Measurements from ENCODE around the gene RHEB. TPM values are rescaled to one million over a fixed set of nuclear protein-coding genes. Genes with fewer than 3 reads are reported as not detected.

Gene RHEB, protein sequence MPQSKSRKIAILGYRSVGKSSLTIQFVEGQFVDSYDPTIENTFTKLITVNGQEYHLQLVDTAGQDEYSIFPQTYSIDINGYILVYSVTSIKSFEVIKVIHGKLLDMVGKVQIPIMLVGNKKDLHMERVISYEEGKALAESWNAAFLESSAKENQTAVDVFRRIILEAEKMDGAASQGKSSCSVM
- total RNA-seq (2014; rRNA removed; shearing (Covaris generic); ENCODE audit: low replicate concordance) = 84.5 and 139 TPM in 2 replicates

DNA sequence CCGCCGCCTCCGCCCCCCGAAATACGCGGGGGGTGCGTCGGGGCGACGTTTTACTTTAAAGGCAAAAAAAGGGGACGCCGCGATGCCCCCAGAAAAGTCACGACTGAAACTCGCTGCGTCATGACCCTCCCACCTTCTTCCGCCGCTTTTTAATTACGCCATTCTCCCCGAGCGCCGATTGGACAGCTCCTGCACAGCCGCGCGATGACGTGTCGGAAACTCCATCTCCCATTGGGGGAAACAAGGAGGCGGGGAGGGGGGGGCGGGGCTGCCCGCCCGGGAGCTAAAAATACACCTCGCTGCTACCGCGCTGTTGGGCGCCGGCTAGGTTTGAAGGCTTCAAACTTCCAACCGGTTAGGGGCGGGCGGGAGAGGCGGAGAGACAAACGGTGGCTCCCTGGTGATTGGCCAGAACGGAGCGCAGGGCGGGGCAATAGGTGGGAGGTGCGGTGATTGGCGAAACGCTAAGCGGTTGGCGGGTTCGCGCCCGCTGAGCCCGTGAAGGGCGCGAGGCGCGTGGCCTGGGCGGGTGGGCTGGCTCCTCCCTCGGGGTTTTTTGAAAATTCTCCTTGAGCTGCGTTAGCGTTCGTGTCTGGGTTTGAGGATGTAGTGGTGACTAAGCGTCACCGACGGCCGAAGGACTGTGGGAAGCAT is at the start of gene RHEB:
Gene RHEB (minus strand): TSS at position 131 of the 654 bp plus-strand sequence. CDS start 384 bp downstream, outside the sequence.
- Histone ChIP-seq H3K9me3 (no peaks in the 10 kb centered on the region), H3K36me3 (no peaks in the 10 kb centered on the region), H3K4me3 (peak within 1 kb of the TSS; percentile 73), H3K27me3 (no peaks in the 10 kb centered on the region)
- DNase-seq = peak; percentile 95

DNA sequence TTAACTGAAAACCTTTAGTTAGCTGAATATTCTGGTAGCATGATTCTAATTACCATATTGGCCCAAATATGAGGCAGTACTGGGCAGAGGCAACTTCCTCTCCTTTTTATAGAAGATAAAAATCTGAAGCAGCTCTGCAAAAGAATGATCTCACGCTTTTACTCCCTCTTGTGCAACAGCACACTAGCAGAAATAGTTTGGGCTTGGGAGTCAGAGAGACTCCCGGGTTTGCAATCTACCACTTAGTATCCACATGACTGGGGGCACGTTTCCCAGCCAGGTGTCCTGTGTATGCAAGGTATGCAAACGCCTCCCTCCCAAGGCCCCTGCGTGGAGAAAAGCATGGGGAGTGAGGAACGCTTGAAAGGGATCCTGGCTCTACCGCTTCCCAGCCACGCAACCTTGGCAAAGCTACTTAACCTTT is 47.2 kb upstream of the RHEB start:
- no peaks in the 10 kb centered on the region for H3K27me3 ChIP-seq
- no peak overlapping the region for H3K4me3 ChIP-seq
- no peak for DNase-seq
- no peaks in the 10 kb centered on the region for H3K9me3 ChIP-seq
- H3K36me3 ChIP-seq = no peaks in the 10 kb centered on the region; the same call in 1 of the 2 replicates

DNA sequence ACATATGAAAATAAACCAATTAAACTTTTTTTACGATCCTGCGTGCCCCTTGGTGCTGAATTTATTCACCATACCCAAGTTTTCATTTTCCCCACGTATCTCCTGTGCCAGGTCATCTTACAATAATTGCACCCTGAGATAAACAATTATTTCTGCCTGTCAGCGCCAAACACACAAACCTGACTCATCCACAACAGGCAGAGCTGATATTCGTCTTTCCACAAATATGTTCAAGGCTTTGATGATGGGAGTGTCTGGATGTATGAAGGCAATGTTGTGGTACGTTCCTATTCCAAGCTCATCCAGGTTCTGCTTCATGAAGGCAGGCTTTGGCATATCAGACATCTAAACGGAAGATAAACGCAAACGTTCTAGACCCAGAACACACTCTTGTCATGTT is 45.8 kb upstream of the RHEB start:
- no peaks in the 10 kb centered on the region; the same call in 1 of the 2 replicates for H3K36me3 ChIP-seq
- no peaks in the 10 kb centered on the region for H3K27me3 ChIP-seq
- no peak overlapping the region for H3K4me3 ChIP-seq
- peak; percentile 51 for DNase-seq
- H3K9me3 ChIP-seq = no peaks in the 10 kb centered on the region

DNA sequence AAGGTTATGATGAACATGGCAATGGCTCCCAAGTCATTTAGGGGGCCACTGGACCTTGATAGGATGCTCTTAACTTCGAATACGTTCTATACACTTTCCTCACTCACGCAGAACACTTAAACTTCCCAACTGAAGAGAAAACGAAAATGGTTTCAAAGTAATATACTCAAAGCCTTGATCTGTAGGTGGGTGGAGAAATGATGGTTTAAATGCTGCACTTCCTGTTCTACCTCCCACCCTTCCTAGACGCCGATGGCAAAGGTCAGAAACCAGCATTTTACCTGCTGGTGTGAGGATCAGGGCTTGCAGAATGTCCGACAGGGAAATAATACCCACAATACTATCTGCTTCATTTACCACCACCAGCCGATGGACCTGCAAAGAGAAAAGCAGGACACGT is 40.5 kb upstream of the RHEB start:
- H3K9me3 ChIP-seq = no peaks in the 10 kb centered on the region
- no peak overlapping the region for H3K4me3 ChIP-seq
- no peaks in the 10 kb centered on the region for H3K27me3 ChIP-seq
- no peak for DNase-seq
- H3K36me3 ChIP-seq = no peaks in the 10 kb centered on the region; the same call in 1 of the 2 replicates

DNA sequence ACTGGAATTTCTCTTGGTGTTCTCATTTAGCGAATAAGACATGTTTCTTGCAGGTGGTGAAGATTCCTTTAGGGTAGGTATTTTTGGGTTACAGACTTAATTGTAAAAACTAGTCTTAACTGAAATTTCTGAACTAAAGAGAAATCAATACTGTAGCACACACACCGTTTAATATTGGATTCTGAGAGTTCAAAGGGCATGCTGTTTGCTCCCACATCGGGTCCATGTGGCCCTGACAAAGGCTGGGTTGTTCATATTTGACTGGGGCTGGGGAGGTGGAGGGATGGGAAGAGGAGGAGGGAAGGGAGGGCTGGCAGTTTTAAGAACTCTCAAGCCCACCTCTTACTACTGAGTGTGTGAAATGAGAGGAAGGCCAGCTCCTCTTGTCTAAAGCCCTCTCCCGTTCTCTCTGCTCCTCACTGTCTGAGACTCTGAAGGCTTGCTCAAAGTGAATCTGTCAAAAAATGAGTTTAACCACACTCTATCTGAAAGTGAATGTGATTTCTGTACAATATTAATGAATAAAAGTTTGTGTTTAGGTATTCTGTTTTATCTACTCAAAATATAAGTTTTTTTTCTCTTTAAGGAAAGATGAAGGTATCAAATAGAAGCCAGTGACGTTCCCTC is 40.0 kb upstream of the RHEB start:
- no peak overlapping the region for H3K4me3 ChIP-seq
- DNase-seq = no peak
- H3K36me3 ChIP-seq = no peaks in the 10 kb centered on the region; the same call in 1 of the 2 replicates
- H3K27me3 ChIP-seq = no peaks in the 10 kb centered on the region
- no peaks in the 10 kb centered on the region for H3K9me3 ChIP-seq

DNA sequence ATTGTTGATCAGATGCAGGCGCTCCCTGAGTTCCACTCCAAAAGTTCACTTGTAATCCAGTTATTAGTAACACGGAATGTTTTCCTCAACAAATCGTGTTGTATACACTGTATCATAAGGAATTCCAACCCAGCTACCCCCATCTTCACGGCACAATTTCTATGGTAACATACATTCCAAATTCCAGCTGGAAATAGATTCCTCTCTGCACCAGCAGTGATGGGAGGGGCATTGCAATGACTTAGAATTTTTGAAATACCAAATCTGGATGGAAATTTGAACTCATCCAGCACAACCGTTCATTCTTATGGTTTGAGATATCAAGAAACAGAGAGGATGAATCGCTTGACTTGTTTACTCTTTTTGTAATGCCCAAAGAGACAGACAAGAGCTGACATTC is 38.9 kb upstream of the RHEB start:
- no peaks in the 10 kb centered on the region for H3K9me3 ChIP-seq
- no peaks in the 10 kb centered on the region; the same call in 1 of the 2 replicates for H3K36me3 ChIP-seq
- no peak overlapping the region for H3K4me3 ChIP-seq
- no peak for DNase-seq
- no peaks in the 10 kb centered on the region for H3K27me3 ChIP-seq

DNA sequence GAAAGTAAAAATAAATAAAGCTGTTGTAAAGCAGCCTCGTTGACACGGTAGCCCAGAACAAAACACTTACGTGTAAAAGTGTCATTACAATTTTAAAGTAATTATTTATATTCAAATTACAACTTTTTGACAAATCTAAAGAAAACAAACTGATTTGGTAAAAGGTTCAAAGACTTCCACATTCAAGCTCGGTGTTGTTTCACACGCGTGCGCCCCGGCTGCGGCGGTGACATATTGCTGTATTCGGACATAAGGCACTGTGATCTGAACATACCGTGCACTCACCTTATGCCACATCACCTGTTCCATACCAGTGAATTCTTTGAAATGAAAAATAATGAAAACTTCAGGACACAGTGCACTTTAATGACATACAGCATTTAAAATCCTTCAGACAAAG is 36.9 kb upstream of the RHEB start:
- DNase-seq = no peak
- Histone ChIP-seq H3K27me3 (no peaks in the 10 kb centered on the region), H3K36me3 (no peaks in the 10 kb centered on the region), H3K9me3 (no peaks in the 10 kb centered on the region), H3K4me3 (no peak overlapping the region)

DNA sequence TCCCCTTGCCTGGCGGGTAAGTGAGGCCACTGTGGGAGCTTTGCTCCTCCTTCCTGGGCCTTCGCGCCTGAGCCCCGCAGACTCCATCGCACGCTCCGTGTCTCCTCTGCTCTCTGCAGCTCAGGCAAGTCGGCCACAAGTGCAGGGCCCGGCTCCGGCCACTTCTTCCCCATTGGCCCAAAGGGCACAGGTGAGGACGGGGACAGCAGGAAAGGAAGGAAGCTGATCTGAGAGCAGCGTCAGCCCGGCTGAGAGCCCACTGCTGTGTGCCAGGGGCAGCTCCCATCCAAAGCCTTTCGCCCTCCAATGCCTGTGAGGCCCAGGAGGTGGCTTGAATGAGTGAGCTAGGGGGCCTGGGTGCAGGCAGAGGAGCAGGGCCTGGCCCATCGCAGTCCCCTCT is 33.7 kb upstream of the RHEB start:
- no peaks in the 10 kb centered on the region for H3K9me3 ChIP-seq
- no peaks in the 10 kb centered on the region for H3K36me3 ChIP-seq
- no peaks in the 10 kb centered on the region for H3K27me3 ChIP-seq
- DNase-seq = no peak
- no peak overlapping the region for H3K4me3 ChIP-seq

DNA sequence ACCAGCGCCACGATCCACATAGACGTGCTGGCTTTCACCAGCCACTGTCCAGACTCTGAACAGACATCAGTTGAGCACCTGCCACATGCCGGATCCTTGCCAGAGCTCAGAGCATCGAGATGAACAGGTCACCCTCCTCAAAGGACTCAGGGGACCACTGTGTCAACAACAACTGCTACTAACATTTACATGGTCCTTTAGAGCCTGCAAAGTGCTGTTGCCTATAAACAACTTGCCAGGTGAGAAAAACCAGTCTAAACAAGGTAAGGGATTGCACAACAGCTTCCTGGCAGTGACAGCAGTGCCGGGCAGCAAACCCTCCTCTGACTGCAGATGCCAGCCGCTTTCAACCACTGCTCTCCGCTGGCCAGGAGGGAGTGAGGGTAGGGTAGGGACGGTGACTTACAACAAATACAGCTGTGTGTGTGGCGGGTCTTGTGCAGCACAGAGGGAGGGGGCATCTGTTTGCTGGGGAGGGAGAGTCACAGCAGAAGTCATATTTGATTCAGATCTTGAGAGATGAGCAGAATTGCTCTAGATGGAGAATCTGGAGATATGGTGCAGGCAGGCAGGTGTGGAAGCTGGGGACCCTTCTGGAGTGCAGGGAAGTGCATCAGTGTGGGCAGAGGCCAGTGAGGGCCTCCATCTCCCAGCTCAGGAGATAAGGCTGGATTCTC is 32.8 kb upstream of the RHEB start:
- Histone ChIP-seq H3K36me3 (no peaks in the 10 kb centered on the region), H3K4me3 (no peak overlapping the region), H3K9me3 (no peaks in the 10 kb centered on the region), H3K27me3 (no peaks in the 10 kb centered on the region)
- DNase-seq = no peak

DNA sequence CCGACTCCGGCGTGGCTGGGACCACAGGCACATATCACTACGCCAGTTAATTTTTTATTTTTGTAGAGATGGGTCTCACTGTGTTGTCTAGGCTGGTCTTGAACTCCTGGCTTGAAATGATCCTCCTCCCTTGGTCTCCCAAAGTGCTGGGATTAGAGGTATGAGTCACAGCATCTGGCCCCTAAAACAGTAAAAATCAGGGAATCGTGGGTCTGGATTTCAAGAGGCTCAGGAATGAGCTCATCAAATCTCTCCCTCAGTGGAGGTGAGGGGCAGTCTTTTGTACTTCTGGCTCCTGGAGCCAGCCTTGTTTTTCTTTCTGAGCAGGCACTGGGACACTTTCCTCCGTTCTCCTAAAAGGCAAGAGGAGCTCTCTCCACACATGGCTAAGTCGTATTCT is 32.1 kb upstream of the RHEB start:
- H3K27me3 ChIP-seq = no peaks in the 10 kb centered on the region
- no peaks in the 10 kb centered on the region for H3K9me3 ChIP-seq
- H3K36me3 ChIP-seq = no peaks in the 10 kb centered on the region
- H3K4me3 ChIP-seq = no peak overlapping the region
- no peak for DNase-seq

DNA sequence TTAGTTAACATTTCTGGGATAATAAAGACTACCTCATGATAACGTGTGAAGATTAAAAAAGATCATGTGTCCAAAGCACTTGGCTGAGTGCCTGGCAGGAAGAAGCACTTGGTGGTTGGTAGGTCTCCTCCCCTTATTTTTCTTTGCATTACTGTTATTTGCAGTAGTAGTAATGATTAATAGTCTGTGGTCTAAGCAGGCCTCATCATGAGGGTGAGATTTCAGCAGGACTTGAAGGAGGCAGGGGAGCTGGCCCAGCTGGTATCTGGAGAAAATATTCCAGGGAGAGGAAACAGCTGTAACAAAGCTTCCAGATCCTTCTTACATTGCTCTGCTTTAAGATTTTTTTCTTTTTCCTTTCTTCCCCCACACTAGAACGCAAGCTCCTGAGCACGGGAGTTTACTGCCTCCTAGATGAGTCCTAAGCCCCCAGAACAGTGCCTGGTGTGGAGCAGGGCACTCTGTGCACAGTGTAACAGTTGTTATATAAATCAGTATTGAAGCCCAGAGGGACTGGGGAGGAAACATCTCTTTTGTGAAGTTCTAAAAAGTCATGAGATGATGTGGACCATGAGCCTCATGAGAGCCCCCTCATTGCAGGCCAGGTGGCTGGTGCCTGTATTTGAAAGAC is 31.1 kb upstream of the RHEB start:
- DNase-seq = no peak
- H3K27me3 ChIP-seq = no peaks in the 10 kb centered on the region
- no peaks in the 10 kb centered on the region for H3K9me3 ChIP-seq
- no peak overlapping the region for H3K4me3 ChIP-seq
- H3K36me3 ChIP-seq = no peaks in the 10 kb centered on the region

DNA sequence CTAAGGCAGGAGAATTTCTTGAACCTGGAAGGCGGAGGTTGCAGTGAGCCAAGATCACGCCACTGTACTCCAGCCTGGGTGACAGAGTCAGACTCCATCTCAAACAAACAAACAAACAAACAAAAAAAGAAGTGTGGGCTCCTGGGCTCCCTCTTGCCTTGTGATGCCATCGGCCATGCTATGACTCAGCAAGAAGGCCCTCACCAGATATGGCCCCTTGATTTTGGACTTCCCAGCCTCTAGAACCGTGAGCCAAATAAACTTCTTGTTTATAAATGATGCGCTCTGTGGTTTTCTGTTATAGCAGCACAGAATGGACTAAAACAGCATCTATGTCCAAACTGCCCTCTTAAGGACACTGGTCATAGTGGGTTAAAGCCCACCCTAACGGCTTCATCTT is 29.9 kb upstream of the RHEB start:
- DNase-seq = no peak
- H3K4me3 ChIP-seq = no peak overlapping the region
- H3K36me3 ChIP-seq = no peaks in the 10 kb centered on the region
- H3K9me3 ChIP-seq = no peaks in the 10 kb centered on the region
- H3K27me3 ChIP-seq = no peaks in the 10 kb centered on the region

DNA sequence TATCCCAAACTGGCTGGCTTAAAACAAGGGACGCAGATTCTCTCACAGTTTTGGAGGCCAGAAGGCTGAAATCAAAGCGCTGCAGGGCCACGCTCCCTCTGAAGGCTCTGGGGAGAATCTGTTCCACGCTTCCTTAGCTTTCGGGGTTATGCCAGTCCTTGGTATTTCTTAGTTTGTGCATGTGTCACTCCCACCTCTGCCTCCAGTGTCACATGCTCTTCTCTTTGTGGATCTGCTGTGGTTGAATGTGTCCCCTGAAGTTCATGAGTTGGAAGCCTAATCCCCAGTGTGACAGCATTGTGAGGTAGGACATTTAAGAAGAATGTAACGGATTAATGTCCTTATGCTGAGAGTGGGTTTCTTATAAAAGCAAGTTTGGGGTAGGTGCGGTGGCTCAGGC is 29.4 kb upstream of the RHEB start:
- Histone ChIP-seq H3K36me3 (no peaks in the 10 kb centered on the region), H3K4me3 (no peak overlapping the region), H3K27me3 (no peaks in the 10 kb centered on the region), H3K9me3 (no peaks in the 10 kb centered on the region)
- no peak for DNase-seq

DNA sequence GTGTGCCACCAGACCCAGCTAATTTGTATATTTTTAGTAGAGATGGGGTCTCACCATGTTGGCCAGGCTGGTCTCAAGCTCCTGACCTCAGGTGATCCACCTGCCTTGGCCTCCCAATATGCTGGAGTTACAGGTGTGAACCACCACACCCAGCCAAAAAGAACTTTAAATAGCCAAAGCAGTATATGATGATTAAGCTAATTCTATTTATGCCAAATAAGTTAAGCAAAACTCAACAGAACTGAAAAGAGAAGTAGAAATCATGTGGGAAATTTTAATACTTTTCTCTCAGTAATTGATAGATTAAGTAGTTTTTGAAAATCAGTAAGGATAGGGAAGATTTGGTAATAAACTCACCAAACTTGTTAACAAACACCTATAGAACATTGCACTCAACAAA is 24.5 kb upstream of the RHEB start:
- DNase-seq = no peak
- Histone ChIP-seq H3K27me3 (no peaks in the 10 kb centered on the region), H3K36me3 (no peaks in the 10 kb centered on the region), H3K4me3 (no peak overlapping the region), H3K9me3 (no peaks in the 10 kb centered on the region)

DNA sequence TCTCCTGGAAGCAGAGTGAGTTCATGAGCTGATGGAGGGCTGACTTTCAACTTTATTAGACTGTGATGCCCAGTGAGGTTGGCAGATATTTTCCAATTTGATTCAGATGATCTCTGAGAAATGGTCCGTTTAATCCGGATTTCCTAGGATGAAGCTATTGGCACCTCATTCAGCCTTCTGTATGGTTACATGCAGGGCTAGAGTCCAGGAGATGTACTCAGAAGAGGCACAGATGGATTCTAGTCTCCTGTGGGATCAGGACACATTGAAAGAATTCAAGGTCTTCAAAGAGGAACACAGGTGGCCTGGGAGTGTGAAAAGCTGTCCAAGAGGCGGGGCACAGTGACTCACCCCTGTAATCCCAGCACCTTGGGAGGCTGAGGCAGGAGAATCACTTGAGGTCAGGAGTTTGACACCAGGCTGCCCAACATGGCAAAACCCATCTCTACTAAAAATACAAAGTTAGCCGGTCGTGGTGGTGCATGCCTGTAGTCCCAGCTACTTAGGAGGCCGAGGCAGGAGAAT is 23.0 kb upstream of the RHEB start:
- no peak for DNase-seq
- H3K36me3 ChIP-seq = no peaks in the 10 kb centered on the region
- no peaks in the 10 kb centered on the region for H3K27me3 ChIP-seq
- no peak overlapping the region for H3K4me3 ChIP-seq
- no peaks in the 10 kb centered on the region for H3K9me3 ChIP-seq

DNA sequence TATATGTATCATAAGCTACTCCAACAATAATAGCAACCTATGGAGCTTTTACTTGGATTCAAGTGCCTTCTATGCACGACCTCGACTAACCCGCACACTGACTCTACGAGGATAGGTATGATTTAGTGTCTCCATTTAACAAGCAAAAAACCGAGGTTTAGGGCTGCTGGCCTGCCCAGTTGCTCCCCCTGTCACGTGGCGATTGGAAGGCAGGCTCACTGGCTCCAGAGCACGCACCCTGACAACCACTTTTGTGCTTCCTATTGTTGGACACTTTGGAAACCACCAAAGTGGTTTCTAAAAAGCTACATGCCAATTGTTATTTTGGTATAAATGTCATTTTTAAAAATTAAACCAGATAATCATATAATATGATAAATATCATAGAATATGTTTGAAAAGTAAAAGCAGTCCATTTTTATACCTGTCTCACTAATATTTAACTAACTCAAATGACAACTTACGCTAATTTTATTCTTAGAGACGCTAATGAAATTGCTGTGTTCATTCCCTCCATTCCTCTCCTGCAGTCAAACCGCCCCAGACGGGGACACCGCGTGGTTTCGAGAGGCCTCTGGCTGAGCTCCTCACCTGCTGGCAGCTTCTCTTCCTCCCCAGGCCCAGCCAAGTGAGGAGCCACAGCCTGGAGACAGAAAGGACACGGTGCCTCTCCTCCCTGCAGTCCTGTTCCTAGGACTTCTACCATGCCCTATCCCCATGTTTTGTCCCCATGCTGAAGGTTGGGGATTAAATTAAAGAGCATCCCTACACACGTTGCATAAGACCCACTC is 22.2 kb upstream of the RHEB start:
- Histone ChIP-seq H3K9me3 (no peaks in the 10 kb centered on the region), H3K27me3 (no peaks in the 10 kb centered on the region), H3K4me3 (no peak overlapping the region), H3K36me3 (no peaks in the 10 kb centered on the region)
- DNase-seq = no peak
